ENCODE results near the gene WDCP.

- TF ChIP-seq, protein P1, sequence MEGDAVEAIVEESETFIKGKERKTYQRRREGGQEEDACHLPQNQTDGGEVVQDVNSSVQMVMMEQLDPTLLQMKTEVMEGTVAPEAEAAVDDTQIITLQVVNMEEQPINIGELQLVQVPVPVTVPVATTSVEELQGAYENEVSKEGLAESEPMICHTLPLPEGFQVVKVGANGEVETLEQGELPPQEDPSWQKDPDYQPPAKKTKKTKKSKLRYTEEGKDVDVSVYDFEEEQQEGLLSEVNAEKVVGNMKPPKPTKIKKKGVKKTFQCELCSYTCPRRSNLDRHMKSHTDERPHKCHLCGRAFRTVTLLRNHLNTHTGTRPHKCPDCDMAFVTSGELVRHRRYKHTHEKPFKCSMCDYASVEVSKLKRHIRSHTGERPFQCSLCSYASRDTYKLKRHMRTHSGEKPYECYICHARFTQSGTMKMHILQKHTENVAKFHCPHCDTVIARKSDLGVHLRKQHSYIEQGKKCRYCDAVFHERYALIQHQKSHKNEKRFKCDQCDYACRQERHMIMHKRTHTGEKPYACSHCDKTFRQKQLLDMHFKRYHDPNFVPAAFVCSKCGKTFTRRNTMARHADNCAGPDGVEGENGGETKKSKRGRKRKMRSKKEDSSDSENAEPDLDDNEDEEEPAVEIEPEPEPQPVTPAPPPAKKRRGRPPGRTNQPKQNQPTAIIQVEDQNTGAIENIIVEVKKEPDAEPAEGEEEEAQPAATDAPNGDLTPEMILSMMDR (IDR thresholded peaks at IDR 0.05): no peak
- no peak for TF ChIP-seq POLR2A (IDR thresholded peaks at IDR 0.05)
Observed at GRCh38 chr2:24047703-24048033, 477 bp upstream of the WDCP start.

All from uterus (tissue), 2 donors.